AG09319 (cell line): ENCODE results near the gene PARP6.

Experiments used
- DNase-seq: peaks from one replicate; pipeline ENCODE4 v3.0.0-alpha.2; 2010; ENCODE audit warnings: low read depth; ENCODE audit errors: extremely low read depth
- TF ChIP-seq, protein P1 (sequence below): IDR thresholded peaks from 2 replicates; pipeline ENCODE4 v1.5.1; 2011; ENCODE audit warnings: low read depth, mild to moderate bottlenecking, inconsistent platforms, low read length, moderate library complexity

Gene PARP6

DNA sequence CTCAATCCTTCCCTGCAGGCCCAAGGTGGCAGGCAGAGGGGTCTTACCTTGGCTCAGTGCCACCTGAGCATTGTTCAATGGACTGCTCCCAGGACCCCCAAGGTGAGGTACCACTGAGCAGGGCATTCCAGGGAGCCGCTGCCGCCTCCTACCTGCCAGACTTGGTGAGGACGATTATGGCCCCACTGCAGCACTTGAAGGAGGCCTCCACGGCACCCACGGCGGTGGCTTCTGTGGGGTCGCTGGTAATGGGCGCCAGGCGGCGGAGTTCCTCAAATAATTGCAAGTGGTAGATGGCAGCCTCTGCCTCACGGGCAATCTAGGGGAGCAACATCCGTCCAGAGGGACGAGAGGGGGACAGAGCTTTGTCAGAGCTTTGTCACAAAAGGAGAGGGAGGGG, 70.1 kb downstream of the PARP6 start:
- no peak for DNase-seq
- TF ChIP-seq, protein P1, sequence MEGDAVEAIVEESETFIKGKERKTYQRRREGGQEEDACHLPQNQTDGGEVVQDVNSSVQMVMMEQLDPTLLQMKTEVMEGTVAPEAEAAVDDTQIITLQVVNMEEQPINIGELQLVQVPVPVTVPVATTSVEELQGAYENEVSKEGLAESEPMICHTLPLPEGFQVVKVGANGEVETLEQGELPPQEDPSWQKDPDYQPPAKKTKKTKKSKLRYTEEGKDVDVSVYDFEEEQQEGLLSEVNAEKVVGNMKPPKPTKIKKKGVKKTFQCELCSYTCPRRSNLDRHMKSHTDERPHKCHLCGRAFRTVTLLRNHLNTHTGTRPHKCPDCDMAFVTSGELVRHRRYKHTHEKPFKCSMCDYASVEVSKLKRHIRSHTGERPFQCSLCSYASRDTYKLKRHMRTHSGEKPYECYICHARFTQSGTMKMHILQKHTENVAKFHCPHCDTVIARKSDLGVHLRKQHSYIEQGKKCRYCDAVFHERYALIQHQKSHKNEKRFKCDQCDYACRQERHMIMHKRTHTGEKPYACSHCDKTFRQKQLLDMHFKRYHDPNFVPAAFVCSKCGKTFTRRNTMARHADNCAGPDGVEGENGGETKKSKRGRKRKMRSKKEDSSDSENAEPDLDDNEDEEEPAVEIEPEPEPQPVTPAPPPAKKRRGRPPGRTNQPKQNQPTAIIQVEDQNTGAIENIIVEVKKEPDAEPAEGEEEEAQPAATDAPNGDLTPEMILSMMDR: no peak

DNA sequence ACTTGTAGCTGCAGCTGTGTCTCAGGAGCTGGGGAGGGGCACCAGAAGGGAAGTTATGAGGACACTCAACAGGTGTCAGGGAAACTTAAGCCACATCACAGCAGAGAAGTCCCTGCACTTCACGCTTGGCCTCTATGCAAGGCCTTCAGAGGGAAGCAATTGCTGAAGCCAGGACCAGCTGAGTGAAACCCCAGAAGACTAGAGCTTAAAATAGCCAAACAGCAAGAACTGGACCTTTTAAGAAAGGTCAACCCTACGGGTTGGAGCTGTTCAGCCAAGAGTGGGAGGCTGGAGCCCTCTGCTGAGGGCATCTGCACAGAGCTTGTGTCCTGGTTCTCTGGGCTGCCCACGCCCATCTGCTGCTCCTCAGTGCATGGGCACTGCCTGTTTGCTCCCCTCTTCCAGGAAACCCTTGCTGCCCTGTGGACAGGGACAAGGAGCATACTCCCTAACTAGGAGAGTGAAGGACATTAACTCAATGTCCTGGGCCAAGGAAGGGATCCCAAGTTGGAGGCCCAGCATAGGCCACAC, 70.9 kb downstream of the PARP6 start:
- TF ChIP-seq, protein P1: no peak
- DNase-seq: no peak

DNA sequence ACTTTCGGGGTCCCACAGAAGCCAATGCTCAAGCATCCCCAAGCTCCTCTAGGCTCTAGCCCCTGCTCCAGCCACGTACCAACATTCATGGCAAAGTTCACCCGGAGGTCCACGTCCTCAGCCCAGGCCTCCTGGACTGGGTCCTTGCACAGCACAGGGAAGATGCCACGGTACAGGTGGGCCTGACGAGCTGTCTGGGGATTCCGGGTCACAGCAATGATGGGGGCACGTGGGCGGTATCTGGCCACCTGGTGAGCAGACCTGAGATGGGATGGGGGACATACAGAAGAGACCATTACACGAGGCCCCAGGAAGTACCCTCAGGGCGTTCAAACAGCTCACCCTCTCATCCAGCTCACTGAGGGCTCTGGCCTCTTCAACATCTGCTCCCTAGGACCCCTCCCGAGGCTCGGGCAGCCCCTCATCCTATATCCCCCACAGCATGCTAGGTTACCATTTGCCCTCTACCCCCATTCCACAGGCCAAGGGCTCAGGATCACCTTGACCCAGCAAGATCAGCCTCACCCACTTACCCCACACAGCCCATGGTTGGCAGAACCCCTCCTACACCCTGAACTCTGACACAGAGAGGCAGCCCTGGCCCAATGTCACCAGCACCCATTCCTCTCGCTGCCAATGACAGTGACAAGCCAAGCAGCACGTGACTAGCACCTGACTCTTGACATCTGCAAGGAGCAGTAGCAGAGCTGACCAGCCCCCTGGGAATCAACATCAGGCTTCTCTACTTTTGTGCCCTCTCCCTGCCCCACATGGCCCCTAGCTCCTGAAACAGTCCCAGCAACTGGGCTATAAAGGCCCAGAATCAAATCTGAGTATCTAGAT, 71.7 kb downstream of the PARP6 start:
- DNase-seq: no peak
- TF ChIP-seq, protein P1: no peak

DNA sequence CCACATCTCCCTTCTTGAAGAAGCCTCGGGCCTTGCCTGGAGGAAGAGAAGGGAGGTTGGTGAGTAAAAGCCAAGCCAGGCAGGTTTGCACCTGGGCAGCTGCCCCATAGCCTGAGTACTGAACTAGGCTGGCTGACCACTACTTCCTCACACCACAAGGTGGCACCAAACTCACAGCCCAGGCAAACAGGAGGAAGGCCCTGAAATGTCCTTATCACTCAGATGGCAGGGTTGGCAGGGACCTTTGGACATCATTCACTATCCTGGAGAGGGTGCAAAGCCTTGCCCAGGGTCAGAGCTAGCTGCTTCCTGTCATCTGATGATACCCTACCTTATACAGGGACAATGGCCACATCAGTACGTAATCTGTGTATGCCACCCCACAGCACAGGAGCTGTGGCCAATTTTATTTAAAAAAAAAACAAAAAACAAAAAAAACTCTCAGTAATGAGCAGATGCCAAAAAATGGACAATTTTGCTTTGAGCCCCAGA, 72.6 kb downstream of the PARP6 start:
- DNase-seq: peak; percentile 36
- TF ChIP-seq, protein P1: peak; percentile 95

DNA sequence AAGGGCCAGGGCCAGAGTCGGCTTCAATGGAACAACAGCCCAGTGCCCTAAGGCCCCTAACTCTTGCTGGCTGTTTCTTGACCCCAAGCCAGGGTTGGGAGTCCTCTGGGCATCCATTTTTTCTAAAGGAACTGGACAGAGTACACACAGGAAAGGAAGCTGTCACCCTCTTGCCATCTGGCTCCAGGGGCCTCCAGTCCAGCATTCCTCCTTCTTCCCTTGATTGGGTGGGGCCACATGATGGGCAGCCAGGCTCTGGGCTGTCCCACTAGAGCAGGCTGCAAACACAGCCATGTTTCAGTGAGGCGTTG, 73.2 kb downstream of the PARP6 start:
- DNase-seq: no peak
- TF ChIP-seq, protein P1: no peak

DNA sequence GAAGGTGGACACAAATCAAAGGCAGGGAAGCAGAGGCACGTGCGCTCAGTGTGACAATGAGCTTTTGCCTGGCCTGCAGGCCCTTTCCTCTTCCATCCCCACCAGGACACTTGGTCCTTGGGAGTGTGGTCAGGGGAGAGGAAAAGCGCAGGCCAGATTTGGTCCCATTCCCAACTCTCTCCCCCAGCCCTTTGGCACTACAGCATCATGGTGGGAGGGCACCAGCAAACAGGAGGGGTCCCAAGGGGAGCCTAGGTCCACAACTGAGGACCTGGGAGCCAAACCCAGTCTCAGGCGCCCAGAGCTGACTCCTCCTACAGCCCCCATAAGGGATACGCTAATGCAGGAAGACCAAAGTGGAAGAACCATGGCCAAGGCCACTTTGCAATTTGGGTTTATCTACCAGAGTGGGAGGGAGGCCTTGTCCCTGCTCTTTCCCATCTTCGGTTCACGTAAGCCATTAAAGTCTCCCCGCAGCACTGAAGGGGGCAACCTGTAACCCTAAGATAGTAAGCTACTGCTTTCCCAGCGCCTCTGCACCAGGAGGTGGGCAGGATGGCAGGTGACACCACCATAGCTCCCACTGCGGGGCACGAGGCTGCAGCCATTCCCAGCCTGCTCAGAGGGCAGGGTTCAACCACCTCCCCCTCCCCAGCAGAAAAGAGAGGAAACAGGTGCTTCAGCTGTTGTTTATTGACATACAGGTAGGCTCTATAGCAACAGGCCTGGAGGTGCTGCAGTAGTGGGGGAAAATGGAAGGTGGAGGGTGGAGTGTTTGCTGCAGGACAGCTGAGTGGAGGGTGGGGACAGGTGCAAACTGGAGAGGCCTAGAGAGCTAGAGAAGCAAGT, 73.8 kb downstream of the PARP6 start:
- DNase-seq: no peak
- TF ChIP-seq, protein P1: no peak
